Large intestine (tissue), 3 donors: ENCODE data around the gene SCMH1. TPM values are rescaled to one million over a fixed set of nuclear protein-coding genes. Genes with fewer than 3 reads are reported as not detected.

Experiments used
- DNase-seq, 2 donors: peaks; one replicate each; pipeline versions ENCODE4 v3.0.0 to v3.0.0-alpha.2; 2013
- H3K27ac ChIP-seq: one replicate; pipeline ENCODE4 v1.5.1; 2013; ENCODE audit warnings: low read length
- H3K27me3 ChIP-seq: 2 replicates; pipeline ENCODE4 v1.6.1; 2013; ENCODE audit warnings: low read length; ENCODE audit not compliant: control insufficient read depth, insufficient read depth
- H3K36me3 ChIP-seq: 2 replicates; pipeline ENCODE4 v1.6.1; 2013; ENCODE audit warnings: low read length; ENCODE audit not compliant: control insufficient read depth, insufficient read depth
- H3K4me1 ChIP-seq: one replicate; pipeline ENCODE4 v1.6.1; 2013; ENCODE audit warnings: low read length; ENCODE audit not compliant: control insufficient read depth, insufficient read depth
- H3K4me3 ChIP-seq: one replicate; pipeline ENCODE4 v1.5.1; 2013; ENCODE audit warnings: low read length
- H3K9me3 ChIP-seq: one replicate; pipeline ENCODE4 v1.6.1; 2013; ENCODE audit warnings: mild to moderate bottlenecking, low read depth, low read length, moderate library complexity; ENCODE audit not compliant: control insufficient read depth
- WGBS: methylation state at CpG from one replicate; pipeline ENCODE4 v1.1.5; 2013; ENCODE audit warnings: low lambda C conversion rate; ENCODE audit not compliant: insufficient coverage; 5-methylcytosine and 5-hydroxymethylcytosine counted together
- polyA plus RNA-seq: library from polyadenylated mRNA; unstranded; fragments of 120-200 nt; gene quantifications from one replicate; pipeline ENCODE4 v1.2.1, GENCODE V29; 2013

Gene SCMH1
- polyA plus RNA-seq, 1 donor = 42.8 TPM

- WGBS = no CpG with 5 or more reads among the region's 1 CpG
- no peak overlapping the region for H3K4me3 ChIP-seq
- H3K4me1 ChIP-seq = no peaks in the 10 kb centered on the region
- peak in 1 of 2 donors; percentile 32 for DNase-seq
- H3K27me3 ChIP-seq = no peaks in the 10 kb centered on the region
- H3K36me3 ChIP-seq = peaks cover 3% of the 10 kb centered on the region
- H3K27ac ChIP-seq = peak overlapping the region; percentile 48
- H3K9me3 ChIP-seq = peaks cover 5% of the 10 kb centered on the region
Measured at GRCh38 chr1:41174170-41174569, 67.9 kb downstream of the SCMH1 start.

DNA sequence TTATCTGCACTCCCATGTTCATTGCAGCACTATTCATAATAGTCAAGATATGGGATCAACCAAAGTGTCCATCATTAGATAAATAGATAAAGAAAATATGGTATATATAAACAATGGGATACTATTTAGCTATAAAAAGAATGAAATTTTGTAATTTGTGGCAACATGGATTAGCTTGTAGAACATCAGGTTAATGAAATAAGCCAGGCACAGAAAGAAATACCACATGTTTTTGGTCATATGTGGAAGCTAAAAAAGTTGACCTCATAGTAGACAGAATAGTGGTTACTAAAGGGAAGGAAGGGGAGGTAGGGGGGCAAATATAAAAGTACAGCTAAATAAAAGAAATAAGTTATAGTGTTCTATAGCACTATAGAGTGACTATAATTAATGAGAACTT is 68.5 kb downstream of the SCMH1 start:
- DNase-seq = no peak
- peak overlapping the region; percentile 48 for H3K27ac ChIP-seq
- no peaks in the 10 kb centered on the region for H3K27me3 ChIP-seq
- no peaks in the 10 kb centered on the region for H3K4me1 ChIP-seq
- H3K36me3 ChIP-seq = peaks cover 7% of the 10 kb centered on the region
- peaks cover 5% of the 10 kb centered on the region for H3K9me3 ChIP-seq
- no peak overlapping the region for H3K4me3 ChIP-seq

GRCh38 chr1:41171266-41171874 is 70.7 kb downstream of the SCMH1 start:
- Histone ChIP-seq H3K36me3 (peaks cover 8% of the 10 kb centered on the region), H3K9me3 (peaks cover 4% of the 10 kb centered on the region), H3K27me3 (no peaks in the 10 kb centered on the region), H3K27ac (no peak overlapping the region), H3K4me1 (no peaks in the 10 kb centered on the region), H3K4me3 (no peak overlapping the region)
- DNase-seq = no peak
- 0% methylated on average over 1 of the region's 1 CpG for WGBS

- no CpG with 5 or more reads among the region's 3 CpGs for WGBS
- Histone ChIP-seq H3K9me3 (peaks cover 4% of the 10 kb centered on the region), H3K4me1 (no peaks in the 10 kb centered on the region), H3K27me3 (no peaks in the 10 kb centered on the region), H3K4me3 (no peak overlapping the region), H3K27ac (no peak overlapping the region), H3K36me3 (peaks cover 8% of the 10 kb centered on the region)
- DNase-seq = no peak
Measured at GRCh38 chr1:41169799-41170180, 72.3 kb downstream of the SCMH1 start.

GRCh38 chr1:41169066-41169798 is 72.9 kb downstream of the SCMH1 start:
- Histone ChIP-seq H3K36me3 (peaks cover 7% of the 10 kb centered on the region), H3K4me3 (no peak overlapping the region), H3K27me3 (no peaks in the 10 kb centered on the region), H3K4me1 (no peaks in the 10 kb centered on the region), H3K27ac (no peak overlapping the region), H3K9me3 (peaks cover 4% of the 10 kb centered on the region)
- DNase-seq = no peak
- WGBS = 80% methylated on average over 1 of the region's 7 CpGs

GRCh38 chr1:41167667-41168066 is 74.4 kb downstream of the SCMH1 start:
- H3K4me1 ChIP-seq = no peaks in the 10 kb centered on the region
- no peak overlapping the region for H3K27ac ChIP-seq
- WGBS = 100% methylated on average over 3 of the region's 3 CpGs
- H3K27me3 ChIP-seq = no peaks in the 10 kb centered on the region
- H3K9me3 ChIP-seq = peaks cover 4% of the 10 kb centered on the region
- DNase-seq = no peak
- no peak overlapping the region for H3K4me3 ChIP-seq
- peaks cover 9% of the 10 kb centered on the region for H3K36me3 ChIP-seq

DNA sequence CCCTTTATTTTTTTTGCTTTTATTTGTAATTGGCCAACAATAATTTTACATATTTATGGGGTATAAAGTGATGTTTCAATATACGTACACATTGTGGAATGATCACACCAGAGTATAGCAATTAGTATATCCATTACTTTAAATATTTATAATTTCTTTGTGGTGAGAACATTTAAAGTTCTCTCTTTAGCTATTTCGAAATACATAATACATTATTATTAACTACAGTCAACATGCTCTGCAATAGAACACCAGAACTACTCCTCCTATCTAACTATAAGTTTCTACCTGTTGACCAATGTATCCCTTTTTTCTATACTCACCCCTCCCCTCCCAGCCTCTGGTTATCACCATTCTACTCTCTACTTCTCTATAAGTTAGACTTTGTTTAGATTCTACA is 77.4 kb downstream of the SCMH1 start:
- Histone ChIP-seq H3K4me3 (no peak overlapping the region), H3K36me3 (peaks cover 16% of the 10 kb centered on the region), H3K4me1 (no peaks in the 10 kb centered on the region), H3K27me3 (no peaks in the 10 kb centered on the region), H3K27ac (no peak overlapping the region), H3K9me3 (peaks cover 4% of the 10 kb centered on the region)
- 94% methylated on average over 2 of the region's 2 CpGs for WGBS
- no peak for DNase-seq

DNA sequence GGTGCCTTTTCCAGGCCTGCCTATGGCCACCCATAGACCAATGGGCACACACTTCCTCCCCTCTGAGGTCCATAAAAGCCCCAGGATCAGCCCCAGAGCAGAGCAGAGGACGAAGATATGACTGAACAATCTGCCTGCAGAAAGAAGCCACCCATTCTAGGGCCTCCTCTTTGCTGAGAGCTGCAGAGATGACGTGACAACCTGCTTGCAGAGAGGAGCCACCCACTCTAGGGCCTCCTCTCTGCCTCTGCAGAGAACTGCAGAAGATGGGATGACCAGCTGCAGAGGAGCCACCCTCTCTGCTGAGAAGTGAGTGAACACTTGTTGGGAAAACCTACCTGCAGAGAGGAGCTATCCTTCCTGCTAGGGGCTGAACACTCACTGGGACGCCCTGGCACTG is 79.7 kb downstream of the SCMH1 start:
- Histone ChIP-seq H3K36me3 (peaks cover 10% of the 10 kb centered on the region), H3K27me3 (no peaks in the 10 kb centered on the region), H3K4me3 (no peak overlapping the region), H3K9me3 (peaks cover 4% of the 10 kb centered on the region), H3K27ac (no peak overlapping the region), H3K4me1 (no peaks in the 10 kb centered on the region)
- no peak for DNase-seq
- no CpG with 5 or more reads among the region's 3 CpGs for WGBS

- Histone ChIP-seq H3K4me3 (no peak overlapping the region), H3K27ac (no peak overlapping the region), H3K9me3 (no peaks in the 10 kb centered on the region), H3K4me1 (no peaks in the 10 kb centered on the region), H3K36me3 (peaks cover 10% of the 10 kb centered on the region), H3K27me3 (no peaks in the 10 kb centered on the region)
- DNase-seq = no peak
- WGBS = no CpG with 5 or more reads among the region's 9 CpGs
Measured at GRCh38 chr1:41161846-41162245, 80.3 kb downstream of the SCMH1 start.

GRCh38 chr1:41160498-41161110 is 81.5 kb downstream of the SCMH1 start:
- Histone ChIP-seq H3K4me1 (no peaks in the 10 kb centered on the region), H3K27me3 (no peaks in the 10 kb centered on the region), H3K36me3 (peaks cover 10% of the 10 kb centered on the region), H3K9me3 (no peaks in the 10 kb centered on the region), H3K27ac (no peak overlapping the region), H3K4me3 (no peak overlapping the region)
- WGBS = 67% methylated on average over 1 of the region's 3 CpGs
- DNase-seq = no peak
